ENCODE measurements around the gene ADAM12.

GRCh38 chr10:126043389-126043788 lies 344.9 kb downstream of the ADAM12 start:
- no peak for TF ChIP-seq POLR2A (IDR thresholded peaks at IDR 0.05)
- no peak for TF ChIP-seq EP300 (IDR thresholded peaks at IDR 0.05)
